GM12878 (cell line): ENCODE data around the gene CTNNB1. TPM values are rescaled to one million over a fixed set of nuclear protein-coding genes. Genes with fewer than 3 reads are reported as not detected.

Source experiments
- ATAC-seq: fragments of 200-7000 bp; cut with Tn5 transposase; 3 replicates; pipeline ENCODE4 v1.9.1; 2020; ENCODE audit warnings: mild to moderate bottlenecking, moderate library complexity
- BruUV-seq: library from RNA; stranded (reverse); fragments of 400-500 nt; replicated peaks from 2 replicates; lab custom pipeline; 2021; lab: Mats Ljungman, UMichigan
- CTCF ChIA-PET: fragments of 300-600 bp; sonication (Branson Sonifier 250); formaldehyde crosslinking; extraction: SDS; loops from one replicate; lab custom pipeline; 2021; ENCODE audit warnings: inconsistent platforms; lab: Yijun Ruan, JAX
- POLR2A ChIA-PET: fragments of 350-600 bp; formaldehyde crosslinking; extraction: SDS; loops from one replicate; lab custom pipeline; 2021; ENCODE audit warnings: inconsistent platforms; lab: Charles Lee
- RAD21 ChIA-PET: fragments of 300-600 bp; sonication (Branson Sonifier 250); formaldehyde crosslinking; loops from one replicate; lab custom pipeline; 2023; ENCODE audit warnings: antibody characterized with exemption; ENCODE audit not compliant: unreplicated experiment; lab: Charles Lee
- SMC1A ChIA-PET: fragments of 300-600 bp; sonication (Branson Sonifier 250); formaldehyde crosslinking; loops from one replicate; lab custom pipeline; 2023; ENCODE audit not compliant: unreplicated experiment, uncharacterized antibody; lab: Charles Lee
- DNase-seq: peaks from one replicate; pipeline ENCODE4 v3.0.0-alpha.2; 2011; ENCODE audit warnings: low read depth, low spot score
- FAIRE-seq: peaks from 3 replicates; lab custom pipeline; 2011; peaks lifted over from hg19 to GRCh38; lab: Jason Lieb, UNC
- H2AFZ ChIP-seq: 2 replicates; pipeline ENCODE4 v1.6.0; 2011; ENCODE audit warnings: low read depth, low read length, control low read depth; ENCODE audit not compliant: control insufficient read depth
- H3K27ac ChIP-seq: 2 replicates; pipeline ENCODE4 v1.5.1; 2011; ENCODE audit warnings: control low read depth; ENCODE audit not compliant: control insufficient read depth, insufficient read depth
- H3K27me3 ChIP-seq, 2 experiments: replicated peaks in 1 of 2; 2 replicates each; pipeline versions ENCODE4 v1.6.0 to v1.6.1; 2011; ENCODE audit warnings: low read length in 1 of 2; ENCODE audit not compliant: control insufficient read depth in 2 of 2, insufficient read depth in 2 of 2
- H3K36me3 ChIP-seq, 2 experiments: 2 replicates each; pipeline ENCODE4 v1.5.1; 2011; ENCODE audit warnings: low read length in 1 of 2; ENCODE audit not compliant: control insufficient read depth in 2 of 2, insufficient read depth in 2 of 2
- H3K4me1 ChIP-seq: 2 replicates; pipeline ENCODE4 v1.6.1; 2011; ENCODE audit warnings: mild to moderate bottlenecking, low read length, moderate library complexity, mixed read lengths; ENCODE audit not compliant: control insufficient read depth, insufficient read depth
- H3K4me2 ChIP-seq: 2 replicates; pipeline ENCODE4 v1.6.0; 2011; ENCODE audit warnings: control low read depth; ENCODE audit not compliant: control insufficient read depth, insufficient read depth
- H3K4me3 ChIP-seq: fragments of 200-600 bp; sonication (generic); 2 replicates; pipeline ENCODE4 v1.5.1; 2016
- H3K79me2 ChIP-seq: 2 replicates; pipeline ENCODE4 v1.6.0; 2011; ENCODE audit warnings: low read length; ENCODE audit not compliant: control insufficient read depth, insufficient read depth
- H3K9ac ChIP-seq: 2 replicates; pipeline ENCODE4 v1.8.0; 2011; ENCODE audit warnings: low read length, control low read depth, mixed read lengths; ENCODE audit not compliant: control insufficient read depth, insufficient read depth
- H3K9me3 ChIP-seq: replicated peaks from 3 replicates; pipeline ENCODE4 v1.5.1; 2011; ENCODE audit warnings: mild to moderate bottlenecking, low read length; ENCODE audit not compliant: control insufficient read depth, insufficient read depth
- H4K20me1 ChIP-seq: 2 replicates; pipeline ENCODE4 v1.6.0; 2011; ENCODE audit not compliant: control insufficient read depth, insufficient read depth
- POLR2A ChIP-seq: IDR thresholded peaks from 2 replicates; pipeline ENCODE4 v1.6.1; 2011; ENCODE audit warnings: low read depth, mild to moderate bottlenecking, low read length
- POLR2AphosphoS2 ChIP-seq: IDR thresholded peaks from 2 replicates; pipeline ENCODE4 v1.6.1; 2011; ENCODE audit warnings: low read depth, mild to moderate bottlenecking, low read length, improper control_type of control experiment, moderate library complexity
- RAD21 ChIP-seq: IDR thresholded peaks from 2 replicates; pipeline ENCODE4 v1.6.1; 2011; ENCODE audit warnings: mild to moderate bottlenecking, low read depth, low read length, moderate library complexity; ENCODE audit not compliant: insufficient read depth
- SMAD5 ChIP-seq: IDR thresholded peaks from 2 replicates; pipeline ENCODE4 v1.6.1; 2016; ENCODE audit warnings: antibody characterized with exemption, low read depth
- SMARCA5 ChIP-seq: fragments of 450-650 bp; IDR thresholded peaks from 2 replicates; pipeline ENCODE4 v1.6.1; 2017; ENCODE audit warnings: mild to moderate bottlenecking
- SUZ12 ChIP-seq: fragments of 200-600 bp; sonication (generic); IDR thresholded peaks from one replicate; pipeline ENCODE4 v1.6.1; 2018; ENCODE audit warnings: antibody characterized with exemption, mild to moderate bottlenecking; ENCODE audit not compliant: unreplicated experiment
- WGBS: methylation state at CpG from one replicate; pipeline ENCODE4 v1.1.6; 2016; ENCODE audit warnings: low lambda C conversion rate; ENCODE audit not compliant: insufficient replicate concordance, insufficient coverage; ENCODE audit errors: missing lambda C conversion rate; 5-methylcytosine and 5-hydroxymethylcytosine counted together
- in situ Hi-C: fragments of 300-500 bp; cut with MboI; formaldehyde crosslinking; loops from 9 replicates; pipeline ENCODE4 v1.14.3; 2018; ENCODE audit warnings: mixed read lengths
- intact Hi-C: fragments of 100-400 bp; cut with micrococcal nuclease; formaldehyde crosslinking; loops from one replicate; pipeline ENCODE4 v1.14.2; 2022; ENCODE audit not compliant: unreplicated experiment
- polyA plus RNA-seq, 11 experiments: library from polyadenylated mRNA; depleted of rRNA in 4 of 11; unstranded in 6 of 11; stranded (reverse) in 5 of 11; fragments of >200 nt; fragmentation: Nextera tagmentation in 4 of 11; fragmentation: Illumina TruSeq in 1 of 11; extraction: Ambion mirVana in 4 of 11; extraction: Trizol in 1 of 11; gene quantifications; 1 replicate in 1 of 11; 2 replicates in 10 of 11; pipeline versions ENCODE4 v1.2.1 to v1.2.3, GENCODE V29; 2011 to 2016; ENCODE audit warnings: inconsistent platforms in 2 of 11, missing spikeins in 2 of 11, low read depth in 1 of 11
- total RNA-seq, 4 experiments: library from RNA; depleted of rRNA in 3 of 4; stranded (reverse); fragments of >200 nt in 3 of 4; fragmentation: Illumina TruSeq in 1 of 4; extraction: Trizol in 1 of 4; gene quantifications; 2 replicates each; pipeline versions ENCODE4 v1.2.1 to v1.2.3, GENCODE V29; 2013 to 2021
- TF ChIP-seq, protein P1 (sequence below): fragments of 450-650 bp; formaldehyde crosslinking; IDR thresholded peaks from 2 replicates; pipeline ENCODE4 v1.4.0; 2020; ENCODE audit warnings: mild to moderate bottlenecking, moderate library complexity
- TF ChIP-seq, protein P2 (sequence below): IDR thresholded peaks from 2 replicates; pipeline ENCODE4 v1.6.1; 2012; ENCODE audit warnings: improper control_type of control experiment, low read depth, low read length; ENCODE audit not compliant: insufficient replicate concordance
- TF ChIP-seq, protein P3 (sequence below): fragments of 450-650 bp; IDR thresholded peaks from 2 replicates; pipeline ENCODE4 v1.6.1; 2018; ENCODE audit warnings: borderline replicate concordance, mild to moderate bottlenecking; ENCODE audit not compliant: partially characterized antibody

CTNNB1 gene
- total and polyA plus RNA-seq, 10 of the 15 experiments (the other 5 are each of a cell fraction or from before 2014, with no cell fraction given) = 30.4 to 217 (median 138) TPM

DNA sequence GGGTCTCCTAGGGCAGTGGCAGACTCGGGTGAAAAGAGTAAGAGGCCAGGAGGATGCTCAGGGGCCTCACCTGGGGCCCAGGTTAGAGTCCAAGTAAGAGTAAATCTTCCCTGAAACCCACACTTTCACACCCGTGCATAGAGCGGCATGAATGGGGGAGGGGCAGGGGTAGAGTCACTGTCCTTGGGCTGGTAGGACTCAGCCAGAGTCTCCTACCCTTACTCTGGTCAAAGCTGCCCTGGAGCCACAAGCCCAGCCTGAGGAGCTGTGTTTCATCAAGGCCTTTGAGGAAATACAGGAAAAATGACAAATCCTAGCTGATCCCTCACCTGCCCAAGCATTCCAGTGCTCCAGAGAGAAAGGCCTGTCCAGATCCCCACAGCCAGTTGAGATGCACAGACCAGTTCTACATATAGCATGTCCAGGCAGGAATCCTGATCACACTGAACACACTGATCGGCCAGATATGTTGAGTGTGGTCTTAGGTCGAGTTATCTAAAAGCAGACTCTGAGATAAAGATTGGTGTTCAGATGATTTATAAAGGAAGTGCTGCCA is 16.7 kb upstream of the CTNNB1 start (continued):
- TF ChIP-seq, protein P1, sequence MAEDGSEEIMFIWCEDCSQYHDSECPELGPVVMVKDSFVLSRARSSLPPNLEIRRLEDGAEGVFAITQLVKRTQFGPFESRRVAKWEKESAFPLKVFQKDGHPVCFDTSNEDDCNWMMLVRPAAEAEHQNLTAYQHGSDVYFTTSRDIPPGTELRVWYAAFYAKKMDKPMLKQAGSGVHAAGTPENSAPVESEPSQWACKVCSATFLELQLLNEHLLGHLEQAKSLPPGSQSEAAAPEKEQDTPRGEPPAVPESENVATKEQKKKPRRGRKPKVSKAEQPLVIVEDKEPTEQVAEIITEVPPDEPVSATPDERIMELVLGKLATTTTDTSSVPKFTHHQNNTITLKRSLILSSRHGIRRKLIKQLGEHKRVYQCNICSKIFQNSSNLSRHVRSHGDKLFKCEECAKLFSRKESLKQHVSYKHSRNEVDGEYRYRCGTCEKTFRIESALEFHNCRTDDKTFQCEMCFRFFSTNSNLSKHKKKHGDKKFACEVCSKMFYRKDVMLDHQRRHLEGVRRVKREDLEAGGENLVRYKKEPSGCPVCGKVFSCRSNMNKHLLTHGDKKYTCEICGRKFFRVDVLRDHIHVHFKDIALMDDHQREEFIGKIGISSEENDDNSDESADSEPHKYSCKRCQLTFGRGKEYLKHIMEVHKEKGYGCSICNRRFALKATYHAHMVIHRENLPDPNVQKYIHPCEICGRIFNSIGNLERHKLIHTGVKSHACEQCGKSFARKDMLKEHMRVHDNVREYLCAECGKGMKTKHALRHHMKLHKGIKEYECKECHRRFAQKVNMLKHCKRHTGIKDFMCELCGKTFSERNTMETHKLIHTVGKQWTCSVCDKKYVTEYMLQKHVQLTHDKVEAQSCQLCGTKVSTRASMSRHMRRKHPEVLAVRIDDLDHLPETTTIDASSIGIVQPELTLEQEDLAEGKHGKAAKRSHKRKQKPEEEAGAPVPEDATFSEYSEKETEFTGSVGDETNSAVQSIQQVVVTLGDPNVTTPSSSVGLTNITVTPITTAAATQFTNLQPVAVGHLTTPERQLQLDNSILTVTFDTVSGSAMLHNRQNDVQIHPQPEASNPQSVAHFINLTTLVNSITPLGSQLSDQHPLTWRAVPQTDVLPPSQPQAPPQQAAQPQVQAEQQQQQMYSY (CRISPR knock-in tag) = no peak
- TF ChIP-seq POLR2AphosphoS2 (no peak), SMARCA5 (no peak), RAD21 (no peak)

DNA sequence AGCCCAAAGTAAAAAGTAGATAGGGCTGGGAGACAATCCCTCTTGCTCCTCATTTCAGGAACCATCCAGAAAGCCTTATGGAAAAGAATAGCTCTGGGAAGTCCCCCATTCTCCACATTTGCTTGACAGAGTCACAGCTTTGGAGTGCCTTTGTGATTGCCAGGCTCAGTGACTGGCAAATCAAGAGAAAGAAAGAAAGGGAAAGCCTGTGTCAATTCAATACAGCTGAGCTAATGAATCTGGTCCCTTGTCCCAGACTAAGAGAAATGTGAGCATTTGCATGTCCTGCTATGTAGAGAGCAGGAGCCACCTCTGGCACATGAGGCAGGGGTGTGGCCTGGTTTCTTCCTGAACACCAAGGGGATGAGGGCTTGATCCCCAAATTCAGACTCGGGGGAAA is 14.9 kb upstream of the CTNNB1 start:
- ChIA-PET SMC1A (no interaction called here), RAD21 (no interaction called here), CTCF (interaction anchor here (0.6 kb wide), 1 partner anchor 607 kb away, joined by 3 read pairs; no protein-coding TSS in a partner anchor), POLR2A (no interaction called here)
- no peak for FAIRE-seq
- Histone ChIP-seq H4K20me1 (no peaks in the 10 kb centered on the region), H3K9me3 (no peaks in the 10 kb centered on the region), H3K79me2 (no peaks in the 10 kb centered on the region), H3K4me3 (no peak overlapping the region), H3K9ac (no peak overlapping the region), H3K27ac (no peak overlapping the region), H3K4me2 (no peak overlapping the region), H3K27me3 (no peaks in the 10 kb centered on the region; a peak in 2 of 4 replicates), H2AFZ (no peak overlapping the region), H3K4me1 (no peaks in the 10 kb centered on the region), H3K36me3 (no peaks in the 10 kb centered on the region)
- 0% methylated on average over 1 of the region's 1 CpG for WGBS
- intact Hi-C loops (no loop called here), in situ Hi-C loops (no loop called here)
- BruUV-seq = no TSS peak
- no peak for ATAC-seq
- TF ChIP-seq SUZ12 (no peak), POLR2A (no peak), SMAD5 (no peak)
- TF ChIP-seq, protein P2, sequence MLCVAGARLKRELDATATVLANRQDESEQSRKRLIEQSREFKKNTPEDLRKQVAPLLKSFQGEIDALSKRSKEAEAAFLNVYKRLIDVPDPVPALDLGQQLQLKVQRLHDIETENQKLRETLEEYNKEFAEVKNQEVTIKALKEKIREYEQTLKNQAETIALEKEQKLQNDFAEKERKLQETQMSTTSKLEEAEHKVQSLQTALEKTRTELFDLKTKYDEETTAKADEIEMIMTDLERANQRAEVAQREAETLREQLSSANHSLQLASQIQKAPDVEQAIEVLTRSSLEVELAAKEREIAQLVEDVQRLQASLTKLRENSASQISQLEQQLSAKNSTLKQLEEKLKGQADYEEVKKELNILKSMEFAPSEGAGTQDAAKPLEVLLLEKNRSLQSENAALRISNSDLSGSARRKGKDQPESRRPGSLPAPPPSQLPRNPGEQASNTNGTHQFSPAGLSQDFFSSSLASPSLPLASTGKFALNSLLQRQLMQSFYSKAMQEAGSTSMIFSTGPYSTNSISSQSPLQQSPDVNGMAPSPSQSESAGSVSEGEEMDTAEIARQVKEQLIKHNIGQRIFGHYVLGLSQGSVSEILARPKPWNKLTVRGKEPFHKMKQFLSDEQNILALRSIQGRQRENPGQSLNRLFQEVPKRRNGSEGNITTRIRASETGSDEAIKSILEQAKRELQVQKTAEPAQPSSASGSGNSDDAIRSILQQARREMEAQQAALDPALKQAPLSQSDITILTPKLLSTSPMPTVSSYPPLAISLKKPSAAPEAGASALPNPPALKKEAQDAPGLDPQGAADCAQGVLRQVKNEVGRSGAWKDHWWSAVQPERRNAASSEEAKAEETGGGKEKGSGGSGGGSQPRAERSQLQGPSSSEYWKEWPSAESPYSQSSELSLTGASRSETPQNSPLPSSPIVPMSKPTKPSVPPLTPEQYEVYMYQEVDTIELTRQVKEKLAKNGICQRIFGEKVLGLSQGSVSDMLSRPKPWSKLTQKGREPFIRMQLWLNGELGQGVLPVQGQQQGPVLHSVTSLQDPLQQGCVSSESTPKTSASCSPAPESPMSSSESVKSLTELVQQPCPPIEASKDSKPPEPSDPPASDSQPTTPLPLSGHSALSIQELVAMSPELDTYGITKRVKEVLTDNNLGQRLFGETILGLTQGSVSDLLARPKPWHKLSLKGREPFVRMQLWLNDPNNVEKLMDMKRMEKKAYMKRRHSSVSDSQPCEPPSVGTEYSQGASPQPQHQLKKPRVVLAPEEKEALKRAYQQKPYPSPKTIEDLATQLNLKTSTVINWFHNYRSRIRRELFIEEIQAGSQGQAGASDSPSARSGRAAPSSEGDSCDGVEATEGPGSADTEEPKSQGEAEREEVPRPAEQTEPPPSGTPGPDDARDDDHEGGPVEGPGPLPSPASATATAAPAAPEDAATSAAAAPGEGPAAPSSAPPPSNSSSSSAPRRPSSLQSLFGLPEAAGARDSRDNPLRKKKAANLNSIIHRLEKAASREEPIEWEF = no peak
- TF ChIP-seq, protein P3, sequence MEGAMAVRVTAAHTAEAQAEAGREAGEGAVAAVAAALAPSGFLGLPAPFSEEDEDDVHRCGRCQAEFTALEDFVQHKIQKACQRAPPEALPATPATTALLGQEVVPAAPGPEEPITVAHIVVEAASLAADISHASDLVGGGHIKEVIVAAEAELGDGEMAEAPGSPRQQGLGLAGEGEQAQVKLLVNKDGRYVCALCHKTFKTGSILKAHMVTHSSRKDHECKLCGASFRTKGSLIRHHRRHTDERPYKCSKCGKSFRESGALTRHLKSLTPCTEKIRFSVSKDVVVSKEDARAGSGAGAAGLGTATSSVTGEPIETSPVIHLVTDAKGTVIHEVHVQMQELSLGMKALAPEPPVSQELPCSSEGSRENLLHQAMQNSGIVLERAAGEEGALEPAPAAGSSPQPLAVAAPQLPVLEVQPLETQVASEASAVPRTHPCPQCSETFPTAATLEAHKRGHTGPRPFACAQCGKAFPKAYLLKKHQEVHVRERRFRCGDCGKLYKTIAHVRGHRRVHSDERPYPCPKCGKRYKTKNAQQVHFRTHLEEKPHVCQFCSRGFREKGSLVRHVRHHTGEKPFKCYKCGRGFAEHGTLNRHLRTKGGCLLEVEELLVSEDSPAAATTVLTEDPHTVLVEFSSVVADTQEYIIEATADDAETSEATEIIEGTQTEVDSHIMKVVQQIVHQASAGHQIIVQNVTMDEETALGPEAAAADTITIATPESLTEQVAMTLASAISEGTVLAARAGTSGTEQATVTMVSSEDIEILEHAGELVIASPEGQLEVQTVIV = no peak
- no peak for DNase-seq
